ENCODE data around the gene DSCAM. TPM values are rescaled to one million over a fixed set of nuclear protein-coding genes. Genes with fewer than 3 reads are reported as not detected.

The DSCAM gene
- total RNA-seq, 2 donors from 2014 or later, result 18.5 to 25.5 TPM

DNA sequence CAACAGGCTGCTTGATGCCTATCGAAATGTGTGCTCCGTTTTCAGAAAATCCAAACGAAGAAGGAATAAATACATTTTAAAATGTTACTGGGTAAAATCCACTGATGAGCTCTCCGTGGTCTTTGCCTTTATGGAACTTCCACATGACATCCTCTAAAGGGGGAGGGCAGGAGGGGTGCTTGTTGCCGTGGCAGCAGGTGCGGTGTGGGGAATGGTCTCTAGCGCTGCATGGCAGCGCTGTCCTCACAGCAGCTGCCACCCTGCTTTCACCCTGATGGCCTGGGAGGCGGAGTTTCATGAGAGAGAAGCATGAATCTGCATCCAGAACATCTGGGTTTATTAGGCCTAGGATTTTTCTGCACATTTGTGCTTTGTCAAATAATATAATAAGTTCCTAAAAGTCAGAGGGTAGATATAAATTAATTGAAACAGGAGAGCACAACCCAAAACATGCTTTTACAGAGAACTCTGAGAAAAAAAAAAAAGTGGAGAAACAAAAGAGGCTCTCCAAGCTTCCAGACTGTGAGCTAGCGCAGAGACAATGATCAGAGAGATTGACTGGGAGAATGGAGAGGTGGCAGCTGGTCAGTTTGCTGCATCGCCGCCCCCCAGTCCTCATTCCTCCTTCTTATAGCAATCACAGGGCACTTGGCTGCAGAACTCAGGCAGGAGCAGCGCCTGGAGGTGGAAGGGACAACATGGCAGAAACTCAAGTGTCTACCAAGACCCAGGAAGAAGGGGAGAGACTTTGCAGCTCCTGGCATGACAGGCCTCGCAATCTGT lies 228.6 kb downstream of the DSCAM start:
- Mint-ChIP-seq H3K27ac (no peak overlapping the region), H3K4me1 (peaks cover 15% of the 10 kb centered on the region), H3K27me3 (ENCODE audit: insufficient read depth) (no peaks in the 10 kb centered on the region), H3K4me3 (no peak overlapping the region), H3K36me3 (ENCODE audit: low read depth) (no peaks in the 10 kb centered on the region), H3K9me3 (no peaks in the 10 kb centered on the region)
- Histone ChIP-seq H3K9me3 (ENCODE audit: control insufficient read depth, low read length) (no peaks in the 10 kb centered on the region), H3K27me3 (ENCODE audit: control insufficient read depth, insufficient read depth, low read length, poor library complexity, severe bottlenecking) (no peaks in the 10 kb centered on the region), H3K9ac (ENCODE audit: extremely low read depth, low read length, poor library complexity, severe bottlenecking) (no peak overlapping the region), H3K4me3 (ENCODE audit: low read length) (no peak overlapping the region), H3K4me1 (ENCODE audit: control insufficient read depth, insufficient read depth, low read length) (no peaks in the 10 kb centered on the region), H3K27ac (ENCODE audit: low read depth, low read length) (peak overlapping the region; percentile 34), H3K36me3 (ENCODE audit: control insufficient read depth, insufficient read depth, low read length) (no peaks in the 10 kb centered on the region)
- TF ChIP-seq, protein P1, sequence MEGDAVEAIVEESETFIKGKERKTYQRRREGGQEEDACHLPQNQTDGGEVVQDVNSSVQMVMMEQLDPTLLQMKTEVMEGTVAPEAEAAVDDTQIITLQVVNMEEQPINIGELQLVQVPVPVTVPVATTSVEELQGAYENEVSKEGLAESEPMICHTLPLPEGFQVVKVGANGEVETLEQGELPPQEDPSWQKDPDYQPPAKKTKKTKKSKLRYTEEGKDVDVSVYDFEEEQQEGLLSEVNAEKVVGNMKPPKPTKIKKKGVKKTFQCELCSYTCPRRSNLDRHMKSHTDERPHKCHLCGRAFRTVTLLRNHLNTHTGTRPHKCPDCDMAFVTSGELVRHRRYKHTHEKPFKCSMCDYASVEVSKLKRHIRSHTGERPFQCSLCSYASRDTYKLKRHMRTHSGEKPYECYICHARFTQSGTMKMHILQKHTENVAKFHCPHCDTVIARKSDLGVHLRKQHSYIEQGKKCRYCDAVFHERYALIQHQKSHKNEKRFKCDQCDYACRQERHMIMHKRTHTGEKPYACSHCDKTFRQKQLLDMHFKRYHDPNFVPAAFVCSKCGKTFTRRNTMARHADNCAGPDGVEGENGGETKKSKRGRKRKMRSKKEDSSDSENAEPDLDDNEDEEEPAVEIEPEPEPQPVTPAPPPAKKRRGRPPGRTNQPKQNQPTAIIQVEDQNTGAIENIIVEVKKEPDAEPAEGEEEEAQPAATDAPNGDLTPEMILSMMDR (conservative IDR thresholded peaks at IDR 0.05), result no peak
- 87 to 92% methylated on average over 5 to 14 of the region's 14 CpGs for WGBS, 2 experiments (ENCODE audit: insufficient coverage in 1 of 2, insufficient read length in 1 of 2)
- no peak for DNase-seq

DNA sequence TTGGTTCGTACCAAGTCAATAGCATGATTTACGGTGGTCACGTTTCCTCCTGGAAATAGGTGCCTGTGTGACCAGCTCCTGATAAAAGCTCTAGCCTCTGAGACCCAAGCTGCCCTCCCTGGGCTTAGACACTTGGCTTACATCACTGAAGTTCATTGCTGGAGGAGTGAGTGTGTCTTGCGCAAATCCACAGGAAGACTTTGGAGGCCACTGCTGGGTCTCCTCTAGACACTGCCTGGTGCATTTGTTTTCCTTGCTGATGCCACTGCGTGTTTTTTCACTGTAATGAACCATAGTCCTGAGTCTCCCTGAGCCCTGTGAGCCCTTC lies 230.6 kb downstream of the DSCAM start:
- no peaks in the 10 kb centered on the region for H3K9me3 Mint-ChIP-seq
- H3K4me1 Mint-ChIP-seq, result peaks cover 7% of the 10 kb centered on the region
- whole genome bisulfite sequencing, 2 experiments (ENCODE audit: insufficient coverage in 1 of 2, insufficient read length in 1 of 2), result 96 to 97% methylated on average over 5 of the region's 5 CpGs

DNA sequence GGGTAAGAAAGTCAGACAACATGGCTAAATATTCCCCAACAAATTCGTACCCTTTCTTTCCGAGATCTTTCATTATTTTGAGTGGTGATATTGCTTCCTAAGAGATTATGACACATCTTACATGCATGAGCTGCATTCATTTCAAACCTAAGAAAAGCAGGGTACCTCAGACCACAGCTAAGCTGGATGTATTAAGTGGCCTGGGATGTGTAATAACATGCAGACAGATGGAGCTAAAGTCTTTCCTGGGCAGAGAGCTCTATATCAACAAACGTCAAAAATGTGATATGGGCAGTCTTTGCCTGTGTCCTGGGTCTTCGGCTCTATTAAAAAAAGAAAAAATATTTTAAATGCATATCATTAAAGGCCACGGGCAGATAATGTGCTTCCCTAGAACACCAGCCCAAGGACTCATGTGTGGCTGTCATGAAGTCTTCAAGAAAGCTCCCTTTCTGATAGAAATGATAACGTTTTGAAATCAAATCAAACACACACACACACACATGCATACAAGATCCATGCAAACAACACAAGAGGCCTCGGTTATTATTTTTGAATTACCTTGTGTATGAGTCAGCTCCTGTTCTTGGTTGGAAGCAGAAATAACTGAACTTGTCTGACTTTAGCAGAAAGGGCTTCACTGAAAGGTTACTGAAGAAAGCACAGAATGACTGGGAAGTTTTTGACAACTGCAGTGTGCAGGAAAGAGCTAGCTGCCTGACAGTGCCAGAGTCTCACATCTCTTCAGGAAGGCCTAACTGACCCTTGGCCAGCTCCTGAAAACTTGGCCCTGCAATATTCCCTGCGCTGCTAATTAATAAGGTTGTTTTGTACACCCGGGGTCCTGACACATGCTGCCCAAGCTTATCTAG lies 231.2 kb downstream of the DSCAM start:
- H3K4me1 Mint-ChIP-seq, result peaks cover 7% of the 10 kb centered on the region
- H3K36me3 ChIP-seq (ENCODE audit: control insufficient read depth, insufficient read depth, low read length), result no peaks in the 10 kb centered on the region
- no peak overlapping the region for H3K4me3 ChIP-seq (ENCODE audit: low read length)
- no peaks in the 10 kb centered on the region for H3K9me3 ChIP-seq (ENCODE audit: control insufficient read depth, low read length)
- TF ChIP-seq, protein P1 (conservative IDR thresholded peaks at IDR 0.05), result no peak
- no peaks in the 10 kb centered on the region for H3K27me3 ChIP-seq (ENCODE audit: control insufficient read depth, insufficient read depth, low read length, poor library complexity, severe bottlenecking)
- H3K9ac ChIP-seq (ENCODE audit: extremely low read depth, low read length, poor library complexity, severe bottlenecking), result no peak overlapping the region
- no peak overlapping the region for H3K27ac Mint-ChIP-seq
- no peak for DNase-seq
- H3K27me3 Mint-ChIP-seq (ENCODE audit: insufficient read depth), result no peaks in the 10 kb centered on the region
- no peaks in the 10 kb centered on the region for H3K9me3 Mint-ChIP-seq
- no peaks in the 10 kb centered on the region for H3K4me1 ChIP-seq (ENCODE audit: control insufficient read depth, insufficient read depth, low read length)
- H3K36me3 Mint-ChIP-seq (ENCODE audit: low read depth), result no peaks in the 10 kb centered on the region
- H3K4me3 Mint-ChIP-seq, result no peak overlapping the region
- 87 to 100% methylated on average over 2 to 9 of the region's 9 CpGs for WGBS, 2 experiments (ENCODE audit: insufficient coverage in 1 of 2, insufficient read length in 1 of 2)
- H3K27ac ChIP-seq (ENCODE audit: low read depth, low read length), result no peak overlapping the region

More for the DNA sequence above, 230.6 kb downstream of the DSCAM start:
- H3K9ac ChIP-seq (ENCODE audit: extremely low read depth, low read length, poor library complexity, severe bottlenecking), result no peak overlapping the region
- TF ChIP-seq, protein P1 (conservative IDR thresholded peaks at IDR 0.05), result no peak
- H3K27ac ChIP-seq (ENCODE audit: low read depth, low read length), result no peak overlapping the region
- Mint-ChIP-seq H3K27ac (no peak overlapping the region), H3K36me3 (ENCODE audit: low read depth) (no peaks in the 10 kb centered on the region), H3K27me3 (ENCODE audit: insufficient read depth) (no peaks in the 10 kb centered on the region), H3K4me3 (no peak overlapping the region)
- no peaks in the 10 kb centered on the region for H3K4me1 ChIP-seq (ENCODE audit: control insufficient read depth, insufficient read depth, low read length)
- no peaks in the 10 kb centered on the region for H3K36me3 ChIP-seq (ENCODE audit: control insufficient read depth, insufficient read depth, low read length)
- no peak overlapping the region for H3K4me3 ChIP-seq (ENCODE audit: low read length)
- H3K9me3 ChIP-seq (ENCODE audit: control insufficient read depth, low read length), result no peaks in the 10 kb centered on the region
- H3K27me3 ChIP-seq (ENCODE audit: control insufficient read depth, insufficient read depth, low read length, poor library complexity, severe bottlenecking), result no peaks in the 10 kb centered on the region
- DNase-seq, result no peak

All from endodermal cell (in vitro differentiated cells).